Measurements from ENCODE around the gene ZNF592. TPM values are rescaled to one million over a fixed set of nuclear protein-coding genes. Genes with fewer than 3 reads are reported as not detected.

ZNF592 gene
- 10 to 100 TPM; 22.5 to 35.2 (median 26.7) TPM for total RNA-seq

DNA sequence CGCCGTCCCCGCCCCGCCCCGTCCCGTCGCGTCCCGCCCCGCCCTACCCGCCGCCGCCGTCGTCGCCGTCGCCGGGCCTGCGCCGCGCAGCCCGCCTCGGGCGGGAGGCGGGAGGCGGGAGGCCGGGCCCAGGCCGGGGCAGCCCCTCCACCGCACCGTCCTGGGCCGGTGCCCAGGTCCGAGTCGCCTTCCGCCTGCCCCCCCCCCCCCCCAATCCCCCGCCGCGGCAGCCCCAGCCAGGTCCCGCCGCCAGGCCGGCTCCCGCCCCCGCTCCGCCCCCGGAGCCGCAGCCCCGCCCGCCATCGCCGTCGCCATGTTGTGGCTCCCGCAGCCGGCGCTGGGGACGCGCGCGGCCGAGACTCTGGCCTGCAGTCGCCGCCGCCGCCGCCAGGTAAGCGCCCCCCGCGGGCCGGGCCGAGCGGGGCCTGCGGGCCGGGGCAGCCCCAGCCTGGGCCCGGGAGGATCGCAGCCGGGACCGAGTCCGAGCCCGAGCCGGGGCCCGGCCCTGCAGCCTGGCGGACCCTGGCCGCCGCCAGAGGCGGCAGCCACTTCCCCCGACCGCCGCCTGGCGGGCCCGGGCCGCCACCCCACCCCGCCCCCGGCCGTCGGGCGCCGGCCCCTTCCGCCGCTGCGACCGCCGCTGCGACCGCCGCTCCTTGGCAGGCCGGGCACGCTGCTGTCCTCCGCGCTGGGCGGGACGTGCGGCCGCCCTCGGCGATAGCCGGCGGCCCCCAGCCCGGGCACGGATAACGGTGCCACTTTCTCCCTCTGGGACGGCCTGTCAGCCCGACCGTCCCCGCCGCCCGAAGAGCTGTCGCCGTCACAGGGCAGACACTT is at the start of gene ZNF592:
Gene ZNF592, plus strand, starts transcription at position 319 of the 837 bp plus-strand sequence. CDS start 34,084 bp downstream, outside the sequence.
- Histone ChIP-seq H3K27ac (peak within 1 kb of the TSS; percentile 99 to 100 (median 100)), H3K9me3 (no peaks in the 10 kb centered on the region), H3K27me3 (no peaks in the 10 kb centered on the region), H3K4me1 (peaks cover 41 to 66% (median 47%) of the 10 kb centered on the region in 4 donors), H3K4me3 (peak within 1 kb of the TSS; percentile 89 to 95 (median 93)), H3K36me3 (no peaks in the 10 kb centered on the region)
- 0% methylated on average over 2 of the region's 127 CpGs; no CpG with 5 or more reads in 1 of the 2 donors for WGBS, 2 donors
- TF ChIP-seq POLR2AphosphoS5 (IDR thresholded peaks at IDR 0.05) (no peak), CTCF (IDR thresholded peaks at IDR 0.05) (peak; percentile 41 to 97 (median 88)), POLR2A (IDR thresholded peaks at IDR 0.05) (peak in 2 of 4 donors; percentile 23 to 40)
- DNase-seq = peak; percentile 85 to 98
- peak; percentile 80 to 87 for ATAC-seq (ENCODE audit: low FRiP score in 2 of 2)

DNA sequence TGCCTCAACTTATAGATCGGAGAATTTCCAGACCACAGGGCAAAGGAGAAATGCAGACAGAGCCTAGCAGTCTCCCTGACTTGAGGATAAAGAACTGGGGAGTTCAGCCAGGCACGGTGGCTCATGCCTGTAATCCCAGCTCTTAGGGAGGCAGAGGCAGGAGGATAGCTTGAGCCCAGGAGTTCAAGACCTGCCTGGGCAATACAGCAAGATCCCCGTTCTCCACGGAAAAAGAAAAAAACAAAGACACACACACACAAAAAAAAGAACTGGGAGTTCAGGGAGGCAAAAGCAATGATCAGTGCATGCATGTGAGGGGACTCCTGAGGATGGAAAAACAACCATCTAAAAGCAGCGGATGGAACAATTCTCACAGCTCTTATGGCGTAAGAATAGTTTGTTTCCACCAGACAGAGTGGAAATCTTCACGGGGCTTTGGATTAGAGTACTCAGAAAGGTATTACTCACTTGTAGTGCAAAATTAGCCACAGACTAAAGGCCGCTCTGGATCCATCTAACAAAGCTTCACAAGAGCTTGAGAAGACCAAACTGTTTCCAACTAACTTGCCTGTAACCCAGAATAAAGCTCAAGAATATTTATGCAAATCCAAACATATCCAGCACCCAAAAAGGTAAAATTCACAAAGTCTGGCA is 48.7 kb upstream of the ZNF592 start:
- TF ChIP-seq POLR2AphosphoS5 (IDR thresholded peaks at IDR 0.05) (no peak), CTCF (IDR thresholded peaks at IDR 0.05) (no peak), POLR2A (IDR thresholded peaks at IDR 0.05) (no peak), EP300 (IDR thresholded peaks at IDR 0.05) (no peak)
- peaks cover 15 to 32% (median 29%) of the 10 kb centered on the region in 4 donors for H3K4me1 ChIP-seq
- DNase-seq (no peak), ATAC-seq (ENCODE audit: low FRiP score in 2 of 2) (no peak)
- H3K27me3 ChIP-seq = no peaks in the 10 kb centered on the region
- WGBS, 2 donors = 86 to 91% methylated on average over 8 of the region's 8 CpGs
- no peak overlapping the region for H3K4me3 ChIP-seq
- no peaks in the 10 kb centered on the region for H3K36me3 ChIP-seq
- no peaks in the 10 kb centered on the region for H3K9me3 ChIP-seq
- H3K27ac ChIP-seq = no peak overlapping the region

GRCh38 chr15:84702961-84703482 is 45.4 kb upstream of the ZNF592 start:
- peak in 1 of 2 donors; percentile 58 for DNase-seq
- Histone ChIP-seq H3K4me1 (peaks cover 8 to 22% (median 16%) of the 10 kb centered on the region in 4 donors), H3K36me3 (no peaks in the 10 kb centered on the region), H3K9me3 (no peaks in the 10 kb centered on the region), H3K27me3 (no peaks in the 10 kb centered on the region), H3K27ac (peak overlapping the region in 2 of 4 donors; percentile 10 to 50), H3K4me3 (no peak overlapping the region)
- peak; percentile 51 to 70 for ATAC-seq (ENCODE audit: low FRiP score in 2 of 2)
- 18 to 30% methylated on average over 4 of the region's 4 CpGs for WGBS, 2 donors
- TF ChIP-seq POLR2A (IDR thresholded peaks at IDR 0.05) (no peak), EP300 (IDR thresholded peaks at IDR 0.05) (no peak), CTCF (IDR thresholded peaks at IDR 0.05) (no peak), POLR2AphosphoS5 (IDR thresholded peaks at IDR 0.05) (peak in 1 of 2 donors; percentile 24)

DNA sequence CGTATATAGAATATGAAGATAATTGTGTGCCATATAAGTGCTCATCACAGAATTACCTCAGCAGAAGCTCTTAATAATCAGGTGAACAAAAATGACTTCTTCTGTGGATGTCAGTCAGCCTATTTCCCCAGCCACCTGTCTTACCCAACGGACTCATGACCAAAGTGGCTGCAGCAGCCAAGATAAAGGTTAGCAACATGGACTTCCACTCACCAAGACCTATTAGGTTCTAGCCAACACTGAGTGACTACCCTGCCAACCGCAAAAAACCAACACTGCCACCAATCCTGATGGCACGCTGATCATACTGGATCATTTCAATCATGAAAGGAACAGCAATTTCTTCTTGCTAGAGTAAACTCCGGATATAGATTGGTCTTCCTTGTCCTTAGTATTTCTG is 44.6 kb upstream of the ZNF592 start:
- no peaks in the 10 kb centered on the region for H3K27me3 ChIP-seq
- H3K36me3 ChIP-seq = no peaks in the 10 kb centered on the region
- no peak overlapping the region for H3K27ac ChIP-seq
- no peak for TF ChIP-seq CTCF (IDR thresholded peaks at IDR 0.05)
- no peak for TF ChIP-seq POLR2A (IDR thresholded peaks at IDR 0.05)
- TF ChIP-seq POLR2AphosphoS5 (IDR thresholded peaks at IDR 0.05) = no peak
- TF ChIP-seq EP300 (IDR thresholded peaks at IDR 0.05) = no peak
- ATAC-seq (ENCODE audit: low FRiP score in 2 of 2) (no peak), DNase-seq (no peak)
- H3K9me3 ChIP-seq = no peaks in the 10 kb centered on the region
- H3K4me1 ChIP-seq = peaks cover 8 to 19% (median 16%) of the 10 kb centered on the region in 4 donors
- H3K4me3 ChIP-seq = no peak overlapping the region
- WGBS, 2 donors = 92 to 96% methylated on average over 5 of the region's 5 CpGs

All from upper lobe of left lung (tissue), 6 donors.